ENCODE results near the gene FGF12. TPM values are rescaled to one million over a fixed set of nuclear protein-coding genes. Genes with fewer than 3 reads are reported as not detected.

FGF12 gene
- total RNA-seq, 8 experiments from 2014 or later = 8.2 to 173 (median 21.6) TPM

- H3K4me3 ChIP-seq = no peak overlapping the region
- in situ Hi-C loops (cut with MboI; ENCODE audit: low pct_unique_long_range_greater_than_20kb in 2 of 9, low sequenced_read_pairs in 9 of 9, unreplicated experiment in 9 of 9) = no loop called here
- H3K27ac ChIP-seq = no peak overlapping the region
- ATAC-seq (replicated peaks in 6 of 8) = no peak
- 29 to 90% (median 77%) methylated on average over 2 to 3 of the region's 3 CpGs for WGBS, 10 experiments
- H3K4me1 ChIP-seq (replicated peaks in 1 of 2) = no peaks in the 10 kb centered on the region
These were observed 395.5 kb downstream of the FGF12 start for GRCh38 chr3:192331749-192332385.

DNA sequence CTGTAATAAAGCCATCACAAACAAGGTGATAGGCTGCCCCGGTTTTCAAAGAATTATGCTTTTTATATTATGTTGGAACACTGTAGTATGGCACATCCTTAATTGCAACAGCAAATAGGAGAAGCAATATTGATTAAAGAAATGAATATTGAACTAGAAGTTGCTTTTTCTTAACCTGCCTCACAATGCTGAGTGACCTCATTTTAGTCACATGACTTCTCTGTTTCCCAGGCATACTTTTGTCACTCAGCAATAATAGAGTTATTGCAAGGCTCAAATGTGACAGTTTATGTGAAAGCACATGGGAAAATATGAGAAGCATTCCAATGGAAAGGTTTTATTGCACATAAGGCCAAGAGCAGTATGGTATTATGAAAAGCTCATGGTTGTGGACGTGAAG is 400.7 kb downstream of the FGF12 start:
- WGBS, 10 experiments = 27 to 100% (median 79%) methylated on average over 1 to 2 of the region's 2 CpGs; no CpG with 5 or more reads in 4 of the 10 experiments
- in situ Hi-C loops (cut with MboI; ENCODE audit: low pct_unique_long_range_greater_than_20kb in 2 of 9, low sequenced_read_pairs in 9 of 9, unreplicated experiment in 9 of 9) = no loop called here
- peak in 1 of 8 experiments; percentile 31 for ATAC-seq (replicated peaks in 6 of 8)
- Histone ChIP-seq H3K4me3 (no peak overlapping the region), H3K4me1 (replicated peaks in 1 of 2) (no peaks in the 10 kb centered on the region), H3K27ac (no peak overlapping the region)

GRCh38 chr3:192317564-192317963 is 409.8 kb downstream of the FGF12 start:
- in situ Hi-C loops (cut with MboI; ENCODE audit: low pct_unique_long_range_greater_than_20kb in 2 of 9, low sequenced_read_pairs in 9 of 9, unreplicated experiment in 9 of 9) = no loop called here
- Histone ChIP-seq H3K4me3 (no peak overlapping the region), H3K4me1 (replicated peaks in 1 of 2) (no peaks in the 10 kb centered on the region), H3K27ac (no peak overlapping the region)
- whole genome bisulfite sequencing, 10 experiments = 40 to 100% (median 90%) methylated on average over 1 to 2 of the region's 2 CpGs; no CpG with 5 or more reads in 6 of the 10 experiments
- no peak for ATAC-seq (replicated peaks in 6 of 8)

DNA sequence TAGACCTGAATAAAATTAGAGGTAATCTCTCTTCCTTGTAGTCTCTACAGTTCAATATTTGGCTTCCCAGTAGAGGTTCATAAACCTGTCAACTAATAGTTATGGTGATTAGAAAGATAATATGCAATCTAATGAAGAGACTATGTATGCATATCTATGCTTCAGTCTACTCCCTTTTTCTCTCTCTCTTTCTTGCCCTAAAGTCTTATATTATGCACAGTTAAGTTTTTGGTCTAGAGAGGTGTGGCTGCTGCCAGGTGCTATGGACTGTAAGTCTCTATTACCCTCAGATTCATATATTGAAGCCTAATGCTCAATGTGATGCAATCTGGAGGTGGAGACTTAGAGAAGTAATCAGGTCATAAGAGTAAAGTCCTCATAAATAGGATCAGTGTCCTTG is 413.7 kb downstream of the FGF12 start:
- in situ Hi-C loops (cut with MboI; ENCODE audit: low pct_unique_long_range_greater_than_20kb in 2 of 9, low sequenced_read_pairs in 9 of 9, unreplicated experiment in 9 of 9) = no loop called here
- Histone ChIP-seq H3K27ac (no peak overlapping the region), H3K4me3 (no peak overlapping the region), H3K4me1 (replicated peaks in 1 of 2) (no peaks in the 10 kb centered on the region)
- peak in 3 of 8 experiments; percentile 52 to 70 (median 67) for ATAC-seq (replicated peaks in 6 of 8)

- Histone ChIP-seq H3K4me1 (replicated peaks in 1 of 2) (peaks cover 6 to 14% of the 10 kb centered on the region in 2 donors), H3K27ac (no peak overlapping the region), H3K4me3 (no peak overlapping the region)
- 51 to 100% (median 95%) methylated on average over 2 to 3 of the region's 3 CpGs; no CpG with 5 or more reads in 2 of the 10 experiments for WGBS, 10 experiments
- in situ Hi-C loops (cut with MboI; ENCODE audit: low pct_unique_long_range_greater_than_20kb in 2 of 9, low sequenced_read_pairs in 9 of 9, unreplicated experiment in 9 of 9) = no loop called here
- ATAC-seq (replicated peaks in 6 of 8) = no peak
These were observed 419.7 kb downstream of the FGF12 start for GRCh38 chr3:192307631-192308030.

DNA sequence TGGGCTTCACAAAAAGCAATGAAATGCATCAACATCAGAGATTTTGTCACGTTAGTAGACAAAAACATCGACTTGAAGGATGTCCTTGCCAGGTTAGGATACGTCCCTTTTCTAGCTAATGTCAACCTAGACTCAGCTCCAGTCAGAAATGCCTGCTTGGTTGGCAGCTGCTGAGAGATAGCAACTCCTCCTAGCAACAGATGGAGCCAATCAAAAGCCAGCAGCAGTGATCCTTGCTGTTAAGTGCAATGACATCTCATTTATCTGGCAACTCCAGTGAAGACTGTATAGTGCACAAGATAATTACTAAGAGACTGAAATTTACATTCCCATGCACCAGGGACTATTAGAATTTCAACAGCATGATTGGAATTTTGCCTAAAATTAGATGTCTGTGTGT is 424.1 kb downstream of the FGF12 start:
- in situ Hi-C loops (cut with MboI; ENCODE audit: low pct_unique_long_range_greater_than_20kb in 2 of 9, low sequenced_read_pairs in 9 of 9, unreplicated experiment in 9 of 9) = no loop called here
- Histone ChIP-seq H3K27ac (no peak overlapping the region), H3K4me1 (replicated peaks in 1 of 2) (peaks cover 7 to 14% of the 10 kb centered on the region in 2 donors), H3K4me3 (no peak overlapping the region)
- 5 to 57% (median 40%) methylated on average over 2 to 3 of the region's 3 CpGs; no CpG with 5 or more reads in 2 of the 10 experiments for WGBS, 10 experiments
- peak; percentile 81 to 93 (median 88) for ATAC-seq (replicated peaks in 6 of 8)

- in situ Hi-C loops (cut with MboI; ENCODE audit: low pct_unique_long_range_greater_than_20kb in 2 of 9, low sequenced_read_pairs in 9 of 9, unreplicated experiment in 9 of 9) = no loop called here
- Histone ChIP-seq H3K4me1 (replicated peaks in 1 of 2) (peaks cover 7 to 14% of the 10 kb centered on the region in 2 donors), H3K4me3 (no peak overlapping the region), H3K27ac (no peak overlapping the region)
- ATAC-seq (replicated peaks in 6 of 8) = no peak
These were observed 424.6 kb downstream of the FGF12 start for GRCh38 chr3:192302721-192303120.

- in situ Hi-C loops (cut with MboI; ENCODE audit: low pct_unique_long_range_greater_than_20kb in 2 of 9, low sequenced_read_pairs in 9 of 9, unreplicated experiment in 9 of 9) = no loop called here
- Histone ChIP-seq H3K4me3 (no peak overlapping the region), H3K4me1 (replicated peaks in 1 of 2) (peaks cover 7 to 11% of the 10 kb centered on the region in 2 donors), H3K27ac (no peak overlapping the region)
- ATAC-seq (replicated peaks in 6 of 8) = no peak
- 17 to 100% (median 90%) methylated on average over 1 of the region's 1 CpG; no CpG with 5 or more reads in 6 of the 10 experiments for WGBS, 10 experiments
These were observed 427.4 kb downstream of the FGF12 start for GRCh38 chr3:192299921-192300320.

GRCh38 chr3:192296845-192297244 is 430.5 kb downstream of the FGF12 start:
- 41 to 100% (median 94%) methylated on average over 1 to 4 of the region's 4 CpGs; no CpG with 5 or more reads in 1 of the 10 experiments for WGBS, 10 experiments
- Histone ChIP-seq H3K4me1 (replicated peaks in 1 of 2) (no peaks in the 10 kb centered on the region), H3K27ac (no peak overlapping the region), H3K4me3 (no peak overlapping the region)
- no peak for ATAC-seq (replicated peaks in 6 of 8)
- in situ Hi-C loops (cut with MboI; ENCODE audit: low pct_unique_long_range_greater_than_20kb in 2 of 9, low sequenced_read_pairs in 9 of 9, unreplicated experiment in 9 of 9) = no loop called here

DNA sequence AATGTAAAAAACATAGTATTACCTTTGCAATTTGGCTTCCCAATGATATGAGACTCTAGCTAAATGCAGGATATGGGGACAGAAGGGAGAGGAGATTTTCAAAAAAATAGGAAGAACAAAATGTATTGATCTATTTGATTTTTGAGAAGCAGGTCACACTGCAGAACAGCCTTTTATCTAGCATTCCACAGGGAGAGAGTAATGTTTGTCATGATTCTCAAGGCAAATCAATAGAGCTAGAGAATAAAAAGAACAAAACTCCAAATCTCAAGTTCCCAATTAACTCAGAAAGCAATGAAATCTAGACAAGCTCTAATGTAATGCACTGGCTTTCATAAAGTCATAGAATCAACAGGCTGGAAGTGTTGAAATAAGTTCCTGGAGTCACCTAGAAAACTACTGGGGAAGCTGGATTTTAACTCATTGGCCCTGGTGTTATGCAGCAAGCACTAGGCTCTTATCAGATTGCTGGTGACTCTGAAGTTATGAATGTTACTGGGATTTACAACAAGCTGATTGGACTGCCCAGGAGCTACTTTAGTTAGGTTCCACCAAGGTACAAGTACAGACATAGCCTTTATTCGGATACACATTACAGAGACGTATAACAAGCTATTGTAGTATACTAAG is 442.8 kb downstream of the FGF12 start:
- in situ Hi-C loops (cut with MboI; ENCODE audit: low pct_unique_long_range_greater_than_20kb in 2 of 9, low sequenced_read_pairs in 9 of 9, unreplicated experiment in 9 of 9) = no loop called here
- no peak overlapping the region for H3K4me3 ChIP-seq
- WGBS, 10 experiments = 40 to 100% (median 87%) methylated on average over 1 to 2 of the region's 2 CpGs; no CpG with 5 or more reads in 3 of the 10 experiments
- no peak for ATAC-seq (replicated peaks in 6 of 8)
- H3K27ac ChIP-seq = no peak overlapping the region
- peaks cover 0 to 6% of the 10 kb centered on the region in 2 donors for H3K4me1 ChIP-seq (replicated peaks in 1 of 2)

GRCh38 chr3:192281207-192281880 is 446.0 kb downstream of the FGF12 start:
- no peak overlapping the region for H3K27ac ChIP-seq
- 20 to 100% (median 57%) methylated on average over 1 to 6 of the region's 6 CpGs; no CpG with 5 or more reads in 1 of the 10 experiments for WGBS, 10 experiments
- no peak overlapping the region for H3K4me3 ChIP-seq
- peak in 2 of 8 experiments; percentile 12 to 16 for ATAC-seq (replicated peaks in 6 of 8)
- in situ Hi-C loops (cut with MboI; ENCODE audit: low pct_unique_long_range_greater_than_20kb in 2 of 9, low sequenced_read_pairs in 9 of 9, unreplicated experiment in 9 of 9) = no loop called here
- H3K4me1 ChIP-seq (replicated peaks in 1 of 2) = peaks cover 0 to 10% of the 10 kb centered on the region in 2 donors

- Histone ChIP-seq H3K4me1 (replicated peaks in 1 of 2) (peaks cover 0 to 12% of the 10 kb centered on the region in 2 donors), H3K4me3 (no peak overlapping the region), H3K27ac (no peak overlapping the region)
- WGBS, 10 experiments = 0 to 100% (median 80%) methylated on average over 1 of the region's 1 CpG; no CpG with 5 or more reads in 4 of the 10 experiments
- in situ Hi-C loops (cut with MboI; ENCODE audit: low pct_unique_long_range_greater_than_20kb in 2 of 9, low sequenced_read_pairs in 9 of 9, unreplicated experiment in 9 of 9) = no loop called here
- ATAC-seq (replicated peaks in 6 of 8) = peak in 1 of 8 experiments; percentile 72
These were observed 447.7 kb downstream of the FGF12 start for GRCh38 chr3:192279664-192280063.

DNA sequence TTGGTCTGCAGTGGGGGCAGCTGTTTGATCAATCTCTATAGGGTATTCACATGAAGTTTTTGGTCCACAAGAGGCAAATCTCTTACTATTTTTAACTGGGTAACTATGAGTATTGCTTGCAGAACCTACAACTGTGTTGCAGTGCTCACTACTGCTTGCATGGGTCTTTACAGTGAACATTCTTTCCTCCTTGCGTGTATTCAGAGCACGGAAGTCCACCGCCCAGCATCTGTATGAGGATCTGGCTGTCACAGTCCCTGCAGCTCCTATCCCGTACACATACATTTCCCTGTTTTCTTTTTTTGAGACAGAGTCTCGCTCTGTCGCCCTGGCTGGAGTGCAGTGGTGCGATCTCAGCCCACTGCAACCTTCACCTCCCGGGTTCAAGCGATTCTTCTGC is 449.9 kb downstream of the FGF12 start:
- Histone ChIP-seq H3K27ac (no peak overlapping the region), H3K4me3 (no peak overlapping the region), H3K4me1 (replicated peaks in 1 of 2) (peaks cover 0 to 15% of the 10 kb centered on the region in 2 donors)
- 33 to 100% (median 100%) methylated on average over 3 to 8 of the region's 9 CpGs; no CpG with 5 or more reads in 5 of the 10 experiments for WGBS, 10 experiments
- ATAC-seq (replicated peaks in 6 of 8) = peak in 3 of 8 experiments; percentile 37 to 79 (median 72)
- in situ Hi-C loops (cut with MboI; ENCODE audit: low pct_unique_long_range_greater_than_20kb in 2 of 9, low sequenced_read_pairs in 9 of 9, unreplicated experiment in 9 of 9) = no loop called here

Measured in motor neuron (in vitro differentiated cells).